HEK293 (cell line): ENCODE measurements around the gene BBC3.

Experiments used
- TCF7L2 ChIP-seq: IDR thresholded peaks from 2 replicates; pipeline ENCODE4 v1.6.1; 2011; ENCODE audit warnings: low read depth, mild to moderate bottlenecking, inconsistent platforms, low read length, moderate library complexity, borderline replicate concordance
- ZBTB7A ChIP-seq: fragments of 450-650 bp; formaldehyde crosslinking; IDR thresholded peaks from 2 replicates; pipeline ENCODE4 v1.5.1; 2016; ENCODE audit warnings: low read depth, missing biosample characterization, missing genetic modification characterization
- ZNF10 ChIP-seq: fragments of 450-650 bp; formaldehyde crosslinking; IDR thresholded peaks from 2 replicates; pipeline ENCODE4 v1.5.1; 2017; ENCODE audit warnings: missing biosample characterization, missing genetic modification characterization
- ZNF174 ChIP-seq: fragments of 450-650 bp; formaldehyde crosslinking; IDR thresholded peaks from 2 replicates; pipeline ENCODE4 v1.5.0; 2017; ENCODE audit warnings: missing biosample characterization, mild to moderate bottlenecking, missing genetic modification characterization
- ZNF24 ChIP-seq: fragments of 450-650 bp; formaldehyde crosslinking; IDR thresholded peaks from 2 replicates; pipeline ENCODE4 v1.5.1; 2016; ENCODE audit warnings: missing biosample characterization, missing genetic modification characterization
- TF ChIP-seq, protein P1 (sequence below): fragments of 450-650 bp; formaldehyde crosslinking; IDR thresholded peaks from 2 replicates; pipeline ENCODE4 v1.5.1; 2016; ENCODE audit warnings: missing biosample characterization, missing genetic modification characterization

DNA sequence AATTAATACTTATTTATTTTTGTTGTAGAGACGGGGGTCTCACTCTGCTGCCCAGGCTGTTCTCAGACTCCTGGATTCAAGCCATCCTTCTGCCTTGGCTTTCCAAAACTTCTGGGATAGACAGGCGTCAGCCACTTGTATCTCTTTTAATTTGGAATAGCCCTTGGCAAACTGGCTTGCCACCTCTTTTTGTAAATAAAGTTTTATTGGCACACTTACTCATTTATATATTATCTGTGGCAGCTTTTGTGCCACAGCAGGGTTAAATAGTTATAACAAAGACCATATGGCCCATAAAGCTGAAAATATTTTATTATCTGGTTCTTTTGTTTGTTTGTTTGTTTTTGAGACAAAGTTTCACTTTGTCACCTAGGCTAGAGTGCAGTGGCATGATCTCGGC lies 30.5 kb downstream of the BBC3 start:
- TF ChIP-seq, protein P1, sequence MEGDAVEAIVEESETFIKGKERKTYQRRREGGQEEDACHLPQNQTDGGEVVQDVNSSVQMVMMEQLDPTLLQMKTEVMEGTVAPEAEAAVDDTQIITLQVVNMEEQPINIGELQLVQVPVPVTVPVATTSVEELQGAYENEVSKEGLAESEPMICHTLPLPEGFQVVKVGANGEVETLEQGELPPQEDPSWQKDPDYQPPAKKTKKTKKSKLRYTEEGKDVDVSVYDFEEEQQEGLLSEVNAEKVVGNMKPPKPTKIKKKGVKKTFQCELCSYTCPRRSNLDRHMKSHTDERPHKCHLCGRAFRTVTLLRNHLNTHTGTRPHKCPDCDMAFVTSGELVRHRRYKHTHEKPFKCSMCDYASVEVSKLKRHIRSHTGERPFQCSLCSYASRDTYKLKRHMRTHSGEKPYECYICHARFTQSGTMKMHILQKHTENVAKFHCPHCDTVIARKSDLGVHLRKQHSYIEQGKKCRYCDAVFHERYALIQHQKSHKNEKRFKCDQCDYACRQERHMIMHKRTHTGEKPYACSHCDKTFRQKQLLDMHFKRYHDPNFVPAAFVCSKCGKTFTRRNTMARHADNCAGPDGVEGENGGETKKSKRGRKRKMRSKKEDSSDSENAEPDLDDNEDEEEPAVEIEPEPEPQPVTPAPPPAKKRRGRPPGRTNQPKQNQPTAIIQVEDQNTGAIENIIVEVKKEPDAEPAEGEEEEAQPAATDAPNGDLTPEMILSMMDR = no peak
- no peak for TF ChIP-seq TCF7L2
- no peak for TF ChIP-seq ZNF10 (tag by site-specific recombination)
- TF ChIP-seq ZNF24 (tag by site-specific recombination) = no peak
- TF ChIP-seq ZBTB7A (tag by site-specific recombination) = no peak
- TF ChIP-seq ZNF174 = no peak
